ENCODE results near the gene LIPI.

- TF ChIP-seq CTCF (IDR thresholded peaks at IDR 0.05) = no peak
- no peak for TF ChIP-seq POLR2A (IDR thresholded peaks at IDR 0.05)
Measured at GRCh38 chr21:14210738-14211137, at the start of gene LIPI.
